Lung (tissue), 12 donors: ENCODE data around the gene MT1X. TPM values are rescaled to one million over a fixed set of nuclear protein-coding genes. Genes with fewer than 3 reads are reported as not detected.

Source experiments
- ATAC-seq: fragments of 200-7000 bp; cut with Tn5 transposase; one replicate; pipeline ENCODE4 v1.9.1; 2020; ENCODE audit warnings: moderate number of reproducible peaks; ENCODE audit not compliant: insufficient read depth, low FRiP score
- DNase-seq, 3 donors: peaks; one replicate each; pipeline ENCODE4 v3.0.0-alpha.2; 2013 to 2017
- H3K27ac ChIP-seq, 2 donors: one replicate each; pipeline ENCODE4 v1.5.1; 2013; ENCODE audit warnings: mild to moderate bottlenecking in 2 of 2, moderate library complexity in 2 of 2, control low read depth in 1 of 2, inconsistent platforms in 1 of 2, low read depth in 1 of 2, low read length in 1 of 2
- H3K27me3 ChIP-seq, 3 donors: one replicate each; pipeline ENCODE4 v1.5.1; 2013; ENCODE audit warnings: low read length in 2 of 3; ENCODE audit not compliant: control insufficient read depth in 3 of 3, insufficient read depth in 3 of 3
- H3K36me3 ChIP-seq, 4 donors: one replicate each; pipeline ENCODE4 v1.5.1; 2013; ENCODE audit warnings: low read length in 4 of 4, mild to moderate bottlenecking in 1 of 4, moderate library complexity in 1 of 4; ENCODE audit not compliant: control insufficient read depth in 4 of 4, insufficient read depth in 4 of 4
- H3K4me1 ChIP-seq, 5 donors: one replicate each; pipeline ENCODE4 v1.5.1; 2013; ENCODE audit warnings: low read length in 5 of 5, mild to moderate bottlenecking in 2 of 5, moderate library complexity in 1 of 5; ENCODE audit not compliant: control insufficient read depth in 5 of 5, insufficient read depth in 5 of 5
- H3K4me3 ChIP-seq: one replicate; pipeline ENCODE4 v1.5.1; 2013; ENCODE audit warnings: mild to moderate bottlenecking, control low read depth, moderate library complexity
- H3K9ac ChIP-seq, 2 donors: one replicate each; pipeline ENCODE4 v1.5.1; 2013; ENCODE audit warnings: low read length in 2 of 2, control low read depth in 1 of 2; ENCODE audit not compliant: insufficient read depth in 1 of 2
- H3K9me3 ChIP-seq, 4 donors: one replicate each; pipeline ENCODE4 v1.5.1; 2013; ENCODE audit warnings: low read length in 3 of 4, mild to moderate bottlenecking in 1 of 4, moderate library complexity in 1 of 4; ENCODE audit not compliant: control insufficient read depth in 4 of 4, insufficient read depth in 3 of 4
- CTCF ChIP-seq: IDR thresholded peaks from 2 replicates; pipeline ENCODE4 v1.5.1; 2012; ENCODE audit warnings: mild to moderate bottlenecking; ENCODE audit errors: control extremely low read depth, extremely low read depth
- WGBS, 2 donors: extraction: QIAGEN DNeasy Blood & Tissue Kit; methylation state at CpG; one replicate each; pipeline ENCODE4 v1.1.7; 2013; 5-methylcytosine and 5-hydroxymethylcytosine counted together
- polyA plus RNA-seq, 2 donors: library from polyadenylated mRNA; stranded (reverse); fragments of 200-250 nt; gene quantifications; one replicate each; pipeline ENCODE4 v1.2.1, GENCODE V29; 2013
- total RNA-seq, 2 donors: library from RNA; depleted of rRNA in 1 of 2; stranded (reverse); fragments of >200 nt in 1 of 2; gene quantifications; one replicate each; pipeline ENCODE4 v1.2.1, GENCODE V29; 2014 to 2021
- donor health status: control.
- donor health status: control.
- donor health status: Bipolar disorder and iron deficiency.
- donor health status: healthy.
- donor health status: DM: yes; HTN: yes; CAD: no.

The MT1X gene
- total and polyA plus RNA-seq, 4 donors = 39.3 to 989 (median 306) TPM

GRCh38 chr16:56701534-56701933 lies 19.3 kb downstream of the MT1X start:
- Histone ChIP-seq H3K4me1 (no peaks in the 10 kb centered on the region), H3K36me3 (no peaks in the 10 kb centered on the region), H3K27ac (no peak overlapping the region), H3K27me3 (no peaks in the 10 kb centered on the region), H3K4me3 (no peak overlapping the region), H3K9me3 (peaks cover 0 to 3% (median 0%) of the 10 kb centered on the region in 4 donors), H3K9ac (no peak overlapping the region)
- ATAC-seq = no peak
- TF ChIP-seq CTCF = no peak
- no peak for DNase-seq
- WGBS, 2 donors = 88 to 94% methylated on average over 7 of the region's 7 CpGs

- ATAC-seq (no peak), DNase-seq (no peak)
- H3K27me3 ChIP-seq = no peaks in the 10 kb centered on the region
- no peaks in the 10 kb centered on the region for H3K9me3 ChIP-seq
- H3K4me3 ChIP-seq = no peak overlapping the region
- 88 to 93% methylated on average over 5 of the region's 5 CpGs for WGBS, 2 donors
- H3K36me3 ChIP-seq = no peaks in the 10 kb centered on the region
- H3K9ac ChIP-seq = no peak overlapping the region
- no peaks in the 10 kb centered on the region for H3K4me1 ChIP-seq
- no peak for TF ChIP-seq CTCF
- no peak overlapping the region for H3K27ac ChIP-seq
Measured at GRCh38 chr16:56702836-56703235, 20.6 kb downstream of the MT1X start.

- DNase-seq = no peak
- 73 to 82% methylated on average over 13 of the region's 13 CpGs for WGBS, 2 donors
- TF ChIP-seq CTCF = no peak
- no peaks in the 10 kb centered on the region for H3K4me1 ChIP-seq
- no peak overlapping the region for H3K9ac ChIP-seq
- no peak overlapping the region for H3K4me3 ChIP-seq
- H3K27me3 ChIP-seq = no peaks in the 10 kb centered on the region
- H3K9me3 ChIP-seq = no peaks in the 10 kb centered on the region
- no peaks in the 10 kb centered on the region for H3K36me3 ChIP-seq
- ATAC-seq = no peak
- H3K27ac ChIP-seq = no peak overlapping the region
Measured at GRCh38 chr16:56708525-56709442, 26.5 kb downstream of the MT1X start.
